CD8-positive, alpha-beta memory T cell (primary cell): ENCODE measurements around the gene CCL8. TPM values are rescaled to one million over a fixed set of nuclear protein-coding genes. Genes with fewer than 3 reads are reported as not detected.

Experiments
- CTCF ChIA-PET: fragments of 350-600 bp; sonication (Branson Sonifier 250); formaldehyde crosslinking; loops from one replicate; lab custom pipeline; 2021; ENCODE audit warnings: antibody characterized with exemption; lab: Charles Lee
- POLR2A ChIA-PET: fragments of 350-600 bp; sonication (Branson Sonifier 250); formaldehyde crosslinking; loops from one replicate; lab custom pipeline; 2021; ENCODE audit warnings: antibody characterized with exemption; lab: Charles Lee
- DNase-seq, 5 donors: peaks; one replicate each; pipeline versions ENCODE4 v3.0.0 to v3.0.0-alpha.2; 2020 to 2022; ENCODE audit warnings: mixed read lengths in 1 of 5
- H3K27ac ChIP-seq: one replicate; pipeline ENCODE4 v1.7.0; 2013; ENCODE audit warnings: low read depth, mild to moderate bottlenecking, low read length, moderate library complexity
- H3K27me3 ChIP-seq: 2 replicates; pipeline ENCODE4 v1.7.0; 2013; ENCODE audit warnings: low read length, mild to moderate bottlenecking; ENCODE audit not compliant: insufficient read depth, poor library complexity, severe bottlenecking
- H3K36me3 ChIP-seq: 2 replicates; pipeline ENCODE4 v1.7.0; 2013; ENCODE audit warnings: mild to moderate bottlenecking, low read length, moderate library complexity; ENCODE audit not compliant: insufficient read depth
- H3K4me1 ChIP-seq: 2 replicates; pipeline ENCODE4 v1.7.0; 2013; ENCODE audit warnings: mild to moderate bottlenecking, low read length, moderate library complexity; ENCODE audit not compliant: insufficient read depth
- H3K4me3 ChIP-seq: 2 replicates; pipeline ENCODE4 v1.7.0; 2013; ENCODE audit warnings: mild to moderate bottlenecking, low read length
- H3K9me3 ChIP-seq: 2 replicates; pipeline ENCODE4 v1.7.0; 2013; ENCODE audit warnings: mild to moderate bottlenecking, low read length
- H3K27ac Mint-ChIP-seq, 8 donors: one replicate each; pipeline ENCODE4 v1.8.0; 2020 to 2021; ENCODE audit warnings: mixed read lengths in 8 of 8, mild to moderate bottlenecking in 6 of 8, inconsistent platforms in 3 of 8, moderate library complexity in 3 of 8
- H3K27me3 Mint-ChIP-seq, 2 donors: one replicate each; pipeline ENCODE4 v1.8.0; 2020 to 2021; ENCODE audit warnings: mixed read lengths in 2 of 2, mild to moderate bottlenecking in 1 of 2, moderate library complexity in 1 of 2
- H3K36me3 Mint-ChIP-seq, 3 donors: one replicate each; pipeline ENCODE4 v1.8.0; 2020 to 2021; ENCODE audit warnings: mixed read lengths in 3 of 3, inconsistent platforms in 1 of 3, mild to moderate bottlenecking in 1 of 3
- H3K4me1 Mint-ChIP-seq, 3 donors: one replicate each; pipeline ENCODE4 v1.8.0; 2020 to 2021; ENCODE audit warnings: mixed read lengths in 3 of 3, inconsistent platforms in 1 of 3, mild to moderate bottlenecking in 1 of 3
- H3K4me3 Mint-ChIP-seq, 7 donors: one replicate each; pipeline ENCODE4 v1.8.0; 2020 to 2021; ENCODE audit warnings: mixed read lengths in 7 of 7, mild to moderate bottlenecking in 6 of 7, moderate library complexity in 4 of 7, inconsistent platforms in 2 of 7
- H3K9me3 Mint-ChIP-seq, 5 donors: one replicate each; pipeline ENCODE4 v1.8.0; 2020 to 2022; ENCODE audit warnings: mixed read lengths in 5 of 5, mild to moderate bottlenecking in 3 of 5, moderate library complexity in 2 of 5, inconsistent platforms in 1 of 5
- polyA plus RNA-seq: library from polyadenylated mRNA; unstranded; fragments of 300-500 nt; fragmentation: Illumina TruSeq; gene quantifications from one replicate; pipeline ENCODE4 v1.2.3, GENCODE V29; 2021
- total RNA-seq, 2 experiments: library from RNA; stranded (reverse); gene quantifications; one replicate each; pipeline ENCODE4 v1.2.3, GENCODE V29; 2021

Gene CCL8
- total and polyA plus RNA-seq, 3 experiments from 2014 or later: not detected

- ChIA-PET POLR2A (no interaction called here), CTCF (no interaction called here)
- Histone ChIP-seq H3K27me3 (no peaks in the 10 kb centered on the region), H3K9me3 (no peaks in the 10 kb centered on the region), H3K27ac (no peak overlapping the region), H3K4me1 (no peaks in the 10 kb centered on the region), H3K36me3 (no peaks in the 10 kb centered on the region), H3K4me3 (no peak overlapping the region)
- Mint-ChIP-seq H3K9me3 (no peaks in the 10 kb centered on the region), H3K4me1 (peaks cover under 1 to 3% (median 2%) of the 10 kb centered on the region in 3 donors), H3K36me3 (no peaks in the 10 kb centered on the region), H3K27ac (no peak overlapping the region), H3K4me3 (no peak overlapping the region), H3K27me3 (peaks cover 2 to 8% of the 10 kb centered on the region in 2 donors)
- DNase-seq: no peak
These were observed 51.3 kb downstream of the CCL8 start for GRCh38 chr17:34370376-34370996.

- no peaks in the 10 kb centered on the region for H3K36me3 ChIP-seq
- DNase-seq: no peak
- H3K27me3 Mint-ChIP-seq: peaks cover 2 to 6% of the 10 kb centered on the region in 2 donors
- no peaks in the 10 kb centered on the region for H3K9me3 ChIP-seq
- POLR2A ChIA-PET: no interaction called here
- H3K27ac ChIP-seq: no peak overlapping the region
- no peaks in the 10 kb centered on the region for H3K4me1 ChIP-seq
- CTCF ChIA-PET: no interaction called here
- H3K27ac Mint-ChIP-seq: no peak overlapping the region
- no peaks in the 10 kb centered on the region for H3K36me3 Mint-ChIP-seq
- H3K27me3 ChIP-seq: no peaks in the 10 kb centered on the region
- H3K9me3 Mint-ChIP-seq: no peaks in the 10 kb centered on the region
- H3K4me3 ChIP-seq: no peak overlapping the region
- no peaks in the 10 kb centered on the region for H3K4me1 Mint-ChIP-seq
- no peak overlapping the region for H3K4me3 Mint-ChIP-seq
These were observed 51.8 kb downstream of the CCL8 start for GRCh38 chr17:34370997-34371395.

Other genes starting within 250 kb of the CCL8 start
- gene CCL2, start 64.2 kb upstream of the CCL8 start, total RNA-seq: 1 to 10 TPM; 5.5 to 6.6 TPM
- not detected for gene CCL2, start 64.2 kb upstream of the CCL8 start, polyA plus RNA-seq
- not detected for gene CCL7, start 49.2 kb upstream of the CCL8 start, total RNA-seq
- not detected for gene CCL7, start 49.2 kb upstream of the CCL8 start, polyA plus RNA-seq
- gene CCL11, start 33.7 kb upstream of the CCL8 start, total RNA-seq: not detected
- not detected for gene CCL11, start 33.7 kb upstream of the CCL8 start, polyA plus RNA-seq
- gene CCL13, start 37.0 kb downstream of the CCL8 start, total RNA-seq: not detected
- gene CCL13, start 37.0 kb downstream of the CCL8 start, polyA plus RNA-seq: not detected
- 10 to 100 TPM; 52.8 to 55.3 TPM for gene CCL1, start 43.8 kb downstream of the CCL8 start, total RNA-seq
- not detected for gene CCL1, start 43.8 kb downstream of the CCL8 start, polyA plus RNA-seq